SK-N-SH (cell line): ENCODE results near the gene HMGCL.

Source experiments
- ELF1 ChIP-seq: IDR thresholded peaks from 2 replicates; pipeline ENCODE4 v1.4.0; 2012
- EP300 ChIP-seq, 2 experiments: IDR thresholded peaks; 2 replicates each; pipeline versions ENCODE4 v1.4.0 to v1.6.1; 2012; ENCODE audit warnings: borderline replicate concordance in 1 of 2, low read depth in 1 of 2, low read length in 1 of 2
- NFIC ChIP-seq: IDR thresholded peaks from 2 replicates; pipeline ENCODE4 v1.4.0; 2012; ENCODE audit warnings: borderline replicate concordance
- RAD21 ChIP-seq: IDR thresholded peaks from 2 replicates; pipeline ENCODE4 v1.6.1; 2012; ENCODE audit warnings: mild to moderate bottlenecking, low read length
- RFX5 ChIP-seq: IDR thresholded peaks from 2 replicates; pipeline ENCODE4 v1.6.1; 2012; ENCODE audit warnings: mild to moderate bottlenecking, improper control_type of control experiment, low read length
- SIN3A ChIP-seq: IDR thresholded peaks from 2 replicates; pipeline ENCODE4 v1.6.1; 2012; ENCODE audit warnings: low read depth, mild to moderate bottlenecking, low read length, moderate library complexity, borderline replicate concordance
- SMC3 ChIP-seq: IDR thresholded peaks from 2 replicates; pipeline ENCODE4 v1.6.1; 2012; ENCODE audit warnings: low read depth, low read length, improper control_type of control experiment
- TCF12 ChIP-seq: IDR thresholded peaks from 2 replicates; pipeline ENCODE4 v1.4.0; 2012
- TF ChIP-seq, protein P1 (sequence below): fragments of 200-600 bp; sonication (generic); IDR thresholded peaks from 2 replicates; pipeline ENCODE4 v1.6.1; 2017; ENCODE audit warnings: antibody characterized with exemption, mild to moderate bottlenecking, moderate library complexity
- TF ChIP-seq, protein P2 (sequence below): IDR thresholded peaks from 2 replicates; pipeline ENCODE4 v1.4.0; 2012; ENCODE audit warnings: low read depth, borderline replicate concordance
- TF ChIP-seq, protein P3 (sequence below): IDR thresholded peaks from 2 replicates; pipeline ENCODE4 v1.6.1; 2012; ENCODE audit warnings: mild to moderate bottlenecking, low read depth, low read length, moderate library complexity

DNA sequence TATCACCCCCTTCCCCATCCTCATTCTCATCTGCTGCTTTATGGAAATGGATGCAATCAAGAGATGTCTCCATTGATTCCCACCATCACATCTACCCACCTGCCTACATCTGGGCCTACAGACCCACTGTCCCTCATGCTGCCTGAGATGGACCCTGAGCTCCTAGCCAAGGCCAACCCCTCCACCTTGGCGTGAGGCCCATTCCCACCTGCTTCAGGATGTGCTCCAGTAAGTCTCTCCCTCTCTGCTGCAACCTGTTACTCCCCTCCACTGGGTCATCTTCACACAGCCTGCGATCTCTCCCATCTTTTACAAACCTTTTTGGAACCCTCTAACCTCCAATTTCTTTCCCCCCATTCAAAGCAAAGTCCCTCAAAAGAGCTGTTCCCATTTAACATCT is 20.2 kb downstream of the HMGCL start:
- TF ChIP-seq, protein P1, sequence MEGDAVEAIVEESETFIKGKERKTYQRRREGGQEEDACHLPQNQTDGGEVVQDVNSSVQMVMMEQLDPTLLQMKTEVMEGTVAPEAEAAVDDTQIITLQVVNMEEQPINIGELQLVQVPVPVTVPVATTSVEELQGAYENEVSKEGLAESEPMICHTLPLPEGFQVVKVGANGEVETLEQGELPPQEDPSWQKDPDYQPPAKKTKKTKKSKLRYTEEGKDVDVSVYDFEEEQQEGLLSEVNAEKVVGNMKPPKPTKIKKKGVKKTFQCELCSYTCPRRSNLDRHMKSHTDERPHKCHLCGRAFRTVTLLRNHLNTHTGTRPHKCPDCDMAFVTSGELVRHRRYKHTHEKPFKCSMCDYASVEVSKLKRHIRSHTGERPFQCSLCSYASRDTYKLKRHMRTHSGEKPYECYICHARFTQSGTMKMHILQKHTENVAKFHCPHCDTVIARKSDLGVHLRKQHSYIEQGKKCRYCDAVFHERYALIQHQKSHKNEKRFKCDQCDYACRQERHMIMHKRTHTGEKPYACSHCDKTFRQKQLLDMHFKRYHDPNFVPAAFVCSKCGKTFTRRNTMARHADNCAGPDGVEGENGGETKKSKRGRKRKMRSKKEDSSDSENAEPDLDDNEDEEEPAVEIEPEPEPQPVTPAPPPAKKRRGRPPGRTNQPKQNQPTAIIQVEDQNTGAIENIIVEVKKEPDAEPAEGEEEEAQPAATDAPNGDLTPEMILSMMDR: no peak
- no peak for TF ChIP-seq NFIC
- TF ChIP-seq, protein P2, sequence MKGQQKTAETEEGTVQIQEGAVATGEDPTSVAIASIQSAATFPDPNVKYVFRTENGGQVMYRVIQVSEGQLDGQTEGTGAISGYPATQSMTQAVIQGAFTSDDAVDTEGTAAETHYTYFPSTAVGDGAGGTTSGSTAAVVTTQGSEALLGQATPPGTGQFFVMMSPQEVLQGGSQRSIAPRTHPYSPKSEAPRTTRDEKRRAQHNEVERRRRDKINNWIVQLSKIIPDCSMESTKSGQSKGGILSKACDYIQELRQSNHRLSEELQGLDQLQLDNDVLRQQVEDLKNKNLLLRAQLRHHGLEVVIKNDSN: no peak
- TF ChIP-seq TCF12: no peak
- TF ChIP-seq, protein P3, sequence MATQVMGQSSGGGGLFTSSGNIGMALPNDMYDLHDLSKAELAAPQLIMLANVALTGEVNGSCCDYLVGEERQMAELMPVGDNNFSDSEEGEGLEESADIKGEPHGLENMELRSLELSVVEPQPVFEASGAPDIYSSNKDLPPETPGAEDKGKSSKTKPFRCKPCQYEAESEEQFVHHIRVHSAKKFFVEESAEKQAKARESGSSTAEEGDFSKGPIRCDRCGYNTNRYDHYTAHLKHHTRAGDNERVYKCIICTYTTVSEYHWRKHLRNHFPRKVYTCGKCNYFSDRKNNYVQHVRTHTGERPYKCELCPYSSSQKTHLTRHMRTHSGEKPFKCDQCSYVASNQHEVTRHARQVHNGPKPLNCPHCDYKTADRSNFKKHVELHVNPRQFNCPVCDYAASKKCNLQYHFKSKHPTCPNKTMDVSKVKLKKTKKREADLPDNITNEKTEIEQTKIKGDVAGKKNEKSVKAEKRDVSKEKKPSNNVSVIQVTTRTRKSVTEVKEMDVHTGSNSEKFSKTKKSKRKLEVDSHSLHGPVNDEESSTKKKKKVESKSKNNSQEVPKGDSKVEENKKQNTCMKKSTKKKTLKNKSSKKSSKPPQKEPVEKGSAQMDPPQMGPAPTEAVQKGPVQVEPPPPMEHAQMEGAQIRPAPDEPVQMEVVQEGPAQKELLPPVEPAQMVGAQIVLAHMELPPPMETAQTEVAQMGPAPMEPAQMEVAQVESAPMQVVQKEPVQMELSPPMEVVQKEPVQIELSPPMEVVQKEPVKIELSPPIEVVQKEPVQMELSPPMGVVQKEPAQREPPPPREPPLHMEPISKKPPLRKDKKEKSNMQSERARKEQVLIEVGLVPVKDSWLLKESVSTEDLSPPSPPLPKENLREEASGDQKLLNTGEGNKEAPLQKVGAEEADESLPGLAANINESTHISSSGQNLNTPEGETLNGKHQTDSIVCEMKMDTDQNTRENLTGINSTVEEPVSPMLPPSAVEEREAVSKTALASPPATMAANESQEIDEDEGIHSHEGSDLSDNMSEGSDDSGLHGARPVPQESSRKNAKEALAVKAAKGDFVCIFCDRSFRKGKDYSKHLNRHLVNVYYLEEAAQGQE: no peak
- no peak for TF ChIP-seq RAD21
- TF ChIP-seq RFX5: no peak
- no peak for TF ChIP-seq SMC3
- TF ChIP-seq EP300 (IDR thresholded peaks at IDR 0.05; ENCODE audit: borderline replicate concordance in 1 of 2, low read depth in 1 of 2, low read length in 1 of 2): no peak
- no peak for TF ChIP-seq ELF1
- no peak for TF ChIP-seq SIN3A
